ENCODE data around the gene EIF1AD. TPM values are rescaled to one million over a fixed set of nuclear protein-coding genes. Genes with fewer than 3 reads are reported as not detected.

EIF1AD gene
- total and polyA plus RNA-seq, 2 of the 8 experiments (the other 6 are each of a cell fraction or from before 2014, with no cell fraction given), result 32.6 to 39.9 TPM

DNA sequence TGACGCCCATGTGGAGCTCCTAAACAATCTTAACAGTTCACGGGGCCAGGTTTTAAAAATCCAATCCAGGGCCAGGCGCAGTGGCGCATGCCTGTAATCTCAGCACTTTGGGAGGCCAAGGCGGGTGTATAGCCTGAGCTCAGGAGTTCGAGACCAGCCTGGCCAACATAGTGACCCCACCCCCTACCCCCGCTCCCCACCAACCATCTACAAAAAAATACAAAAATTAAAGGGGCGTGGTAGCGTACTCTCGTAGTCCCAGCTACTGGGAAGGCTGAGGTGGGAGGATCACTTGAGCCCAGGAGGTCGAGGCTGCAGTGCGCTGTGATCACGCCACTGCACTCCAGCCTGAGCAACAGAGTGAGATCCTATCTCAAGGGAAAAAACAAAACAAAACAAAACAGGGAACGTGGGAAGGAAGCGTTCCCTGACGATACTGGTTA is 41.1 kb downstream of the EIF1AD start:
- H2BK5ac ChIP-seq (ENCODE audit: low read depth, low read length), result peak overlapping the region; percentile 88
- ChIA-PET CTCF (ENCODE audit: partially characterized antibody) (interaction anchor here (0.6 to 2.2 kb wide), 8 partner anchors 28 to 176 kb away, joined by 3 to 7 read pairs (median 4); partner anchors contain the start of genes CCDC85B and FIBP), POLR2A (ENCODE audit: partially characterized antibody) (interaction anchor here (0.6 to 1.6 kb wide), 9 partner anchors 9 to 104 kb away, joined by 3 to 5 read pairs (median 3); partner anchors contain the start of gene MUS81)
- H3K27me3 ChIP-seq (replicated peaks in 1 of 4; ENCODE audit: control insufficient read depth in 3 of 4, extremely low read depth in 1 of 4, insufficient read depth in 3 of 4, low read length in 3 of 4), result no peaks in the 10 kb centered on the region
- H3K9ac ChIP-seq (replicated peaks in 1 of 4; ENCODE audit: extremely low read depth in 1 of 4, low read depth in 3 of 4, low read length in 3 of 4), result peak overlapping the region in 3 of 4 experiments; percentile 77 to 86 (median 78); a peak in 6 of 7 replicates
- peak overlapping the region; percentile 32; the same call in 1 of the 2 replicates for H3K18ac ChIP-seq (ENCODE audit: extremely low read depth, low read length)
- H3K4me1 ChIP-seq (replicated peaks in 1 of 4; ENCODE audit: control insufficient read depth in 3 of 4, insufficient read depth in 4 of 4, low read length in 3 of 4), result peaks cover 0 to 14% (median 3%) of the 10 kb centered on the region in 4 experiments; a peak in 5 of 7 replicates
- no peak overlapping the region for H2BK120ac ChIP-seq (replicated peaks; ENCODE audit: low read depth, low read length)
- peaks cover 1 to 7% of the 10 kb centered on the region in 2 experiments for H4K20me1 ChIP-seq (replicated peaks in 1 of 2; ENCODE audit: control insufficient read depth in 1 of 2, insufficient read depth in 2 of 2, low read length in 2 of 2)
- no peak for FAIRE-seq
- no peak overlapping the region for H3K14ac ChIP-seq (ENCODE audit: insufficient read length)
- WGBS, 2 experiments (ENCODE audit: extremely low coverage in 1 of 2, insufficient coverage in 1 of 2, insufficient read length in 1 of 2, insufficient replicate concordance in 2 of 2, low coverage in 1 of 2, low lambda C conversion rate in 2 of 2, missing lambda C conversion rate in 1 of 2), result 57% methylated on average over 15 of the region's 16 CpGs; no CpG with 5 or more reads in 1 of the 2 experiments
- peak overlapping the region; percentile 23; the same call in 1 of the 2 replicates for H2AFZ ChIP-seq (ENCODE audit: low read length)
- H3K23me2 ChIP-seq (ENCODE audit: low read depth, low read length), result peaks cover 14% of the 10 kb centered on the region; the same call in 1 of the 2 replicates
- H2BK15ac ChIP-seq (ENCODE audit: low read length), result no peak overlapping the region
- DNase-seq (ENCODE audit: low read depth in 1 of 2, low spot score in 2 of 2), result no peak
- H3K4me2 ChIP-seq (ENCODE audit: insufficient read depth in 1 of 2, low read depth in 2 of 2, low read length in 2 of 2), result peak overlapping the region; percentile 71 to 91
- H3K36me3 ChIP-seq (ENCODE audit: control insufficient read depth in 2 of 4, insufficient read depth in 4 of 4, low read length in 3 of 4), result peaks cover 6 to 17% (median 10%) of the 10 kb centered on the region in 4 experiments
- no peaks in the 10 kb centered on the region for H3K9me3 ChIP-seq (ENCODE audit: insufficient read depth in 2 of 2, low read depth in 1 of 2, low read length in 1 of 2)
- H3K79me2 ChIP-seq (ENCODE audit: control insufficient read depth in 1 of 2, insufficient read depth in 2 of 2, low read length in 2 of 2), result peaks cover 11 to 21% of the 10 kb centered on the region in 2 experiments
- peak overlapping the region; percentile 0 for H3K4ac ChIP-seq (replicated peaks; ENCODE audit: insufficient read length, low read depth, low read length)
- H4K91ac ChIP-seq (replicated peaks; ENCODE audit: insufficient read length, low read length), result no peak overlapping the region
- no peak overlapping the region for H2BK20ac ChIP-seq (ENCODE audit: low read length)
- H2AK5ac ChIP-seq (ENCODE audit: low read depth, low read length), result no peak overlapping the region
- peak overlapping the region; percentile 80 to 92 (median 88) for H3K4me3 ChIP-seq (ENCODE audit: extremely low read depth in 1 of 4, insufficient read depth in 2 of 4, low read depth in 3 of 4, low read length in 4 of 4)
- H4K8ac ChIP-seq (ENCODE audit: extremely low read depth, insufficient read depth, low read length), result peak overlapping the region; percentile 96; the same call in 1 of the 2 replicates
- peak overlapping the region; percentile 54 for H4K5ac ChIP-seq (ENCODE audit: insufficient read length, low read depth, low read length)
- no peak overlapping the region for H3K56ac ChIP-seq (replicated peaks; ENCODE audit: insufficient read length, low read depth, low read length)
- peak overlapping the region; percentile 44 for H2BK12ac ChIP-seq (ENCODE audit: low read depth, low read length)
- H3K27ac ChIP-seq (ENCODE audit: low read depth, low read length), result peak overlapping the region; percentile 60; the same call in 1 of the 2 replicates
- peaks cover 9% of the 10 kb centered on the region for H3K79me1 ChIP-seq (ENCODE audit: low read depth, low read length)
- no peak overlapping the region for H3K23ac ChIP-seq (ENCODE audit: insufficient read length)
- TF ChIP-seq SRF (IDR thresholded peaks at IDR 0.05; ENCODE audit: low read depth, low read length), result no peak
- no peak for TF ChIP-seq TAF7 (optimal IDR thresholded peaks at IDR 0.05; ENCODE audit: borderline replicate concordance, low read depth, low read length)
- TF ChIP-seq TBP (IDR thresholded peaks at IDR 0.05; ENCODE audit: low read depth, low read length), result no peak
- TF ChIP-seq SIN3A (conservative IDR thresholded peaks at IDR 0.05 in 1 of 2, IDR thresholded peaks at IDR 0.05 in 1 of 2; ENCODE audit: low read depth in 1 of 2, low read length in 2 of 2), result no peak
- no peak for TF ChIP-seq CBX5 (IDR thresholded peaks at IDR 0.05; ENCODE audit: low read depth, low read length)
- no peak for TF ChIP-seq GABPA (IDR thresholded peaks at IDR 0.05; ENCODE audit: borderline replicate concordance, insufficient read depth, low read length)
- no peak for TF ChIP-seq NRF1 (IDR thresholded peaks at IDR 0.05; ENCODE audit: low read depth, low read length)

Data from H1 (cell line).